HepG2 (cell line): Measurements from ENCODE around the gene POLE.

Experiments
- FOXA1 ChIP-seq, 2 experiments: fragments of 450-650 bp in 1 of 2; sonication (generic) in 1 of 2; formaldehyde crosslinking in 1 of 2; IDR thresholded peaks; 2 replicates each; pipeline versions ENCODE4 v1.4.0 to v1.6.1; 2016 to 2020; ENCODE audit warnings: missing genetic modification reagents in 1 of 2
- HDAC6 ChIP-seq: fragments of 200-600 bp; sonication (generic); IDR thresholded peaks from 2 replicates; pipeline ENCODE4 v1.7.0; 2017; ENCODE audit warnings: mild to moderate bottlenecking, antibody characterized with exemption, low read length, low read depth
- TCF7L2 ChIP-seq: IDR thresholded peaks from 2 replicates; pipeline ENCODE4 v1.6.1; 2011; ENCODE audit warnings: mild to moderate bottlenecking, low read depth, low read length, moderate library complexity
- ZBTB1 ChIP-seq: sonication (generic); formaldehyde crosslinking; IDR thresholded peaks from 2 replicates; pipeline ENCODE4 v1.4.0; 2020; ENCODE audit warnings: missing genetic modification reagents, borderline replicate concordance
- ZNF501 ChIP-seq: sonication (generic); formaldehyde crosslinking; IDR thresholded peaks from 2 replicates; pipeline ENCODE4 v1.5.1; 2020; ENCODE audit warnings: mild to moderate bottlenecking, moderate library complexity, missing genetic modification reagents
- ZNF614 ChIP-seq: IDR thresholded peaks from 2 replicates; pipeline ENCODE4 v1.6.1; 2018; ENCODE audit warnings: missing biosample characterization, missing genetic modification reagents, inconsistent platforms, borderline replicate concordance
- TF ChIP-seq, protein P1 (sequence below): sonication (generic); formaldehyde crosslinking; IDR thresholded peaks from 2 replicates; pipeline ENCODE4 v1.5.0; 2020; ENCODE audit warnings: mild to moderate bottlenecking, missing genetic modification reagents, moderate library complexity

DNA sequence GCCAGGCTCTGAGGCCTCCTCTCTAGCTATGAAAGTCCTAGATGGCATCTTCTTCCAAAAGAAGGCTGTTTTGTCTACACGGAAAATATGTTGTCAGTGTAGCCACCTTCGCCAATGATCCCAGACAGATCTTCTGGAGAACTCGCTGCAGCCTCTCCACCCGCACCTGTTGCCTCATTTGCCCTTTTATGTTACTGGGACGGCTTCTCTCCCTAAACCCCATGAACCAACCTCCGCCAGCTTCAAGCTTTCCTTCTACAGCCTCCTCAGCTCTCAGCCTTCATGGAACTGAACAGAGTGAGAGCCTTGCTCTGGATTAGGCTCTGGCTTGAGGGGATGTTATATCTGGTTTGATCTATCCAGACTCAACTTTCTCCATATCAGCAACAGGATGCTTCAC is 57.8 kb downstream of the POLE start:
- TF ChIP-seq ZNF501 (CRISPR knock-in tag) = no peak
- TF ChIP-seq FOXA1 (IDR thresholded peaks at IDR 0.05) = no peak
- TF ChIP-seq FOXA1 (CRISPR knock-in tag; IDR thresholded peaks at IDR 0.05) = no peak
- TF ChIP-seq ZBTB1 (CRISPR knock-in tag) = no peak
- TF ChIP-seq, protein P1, sequence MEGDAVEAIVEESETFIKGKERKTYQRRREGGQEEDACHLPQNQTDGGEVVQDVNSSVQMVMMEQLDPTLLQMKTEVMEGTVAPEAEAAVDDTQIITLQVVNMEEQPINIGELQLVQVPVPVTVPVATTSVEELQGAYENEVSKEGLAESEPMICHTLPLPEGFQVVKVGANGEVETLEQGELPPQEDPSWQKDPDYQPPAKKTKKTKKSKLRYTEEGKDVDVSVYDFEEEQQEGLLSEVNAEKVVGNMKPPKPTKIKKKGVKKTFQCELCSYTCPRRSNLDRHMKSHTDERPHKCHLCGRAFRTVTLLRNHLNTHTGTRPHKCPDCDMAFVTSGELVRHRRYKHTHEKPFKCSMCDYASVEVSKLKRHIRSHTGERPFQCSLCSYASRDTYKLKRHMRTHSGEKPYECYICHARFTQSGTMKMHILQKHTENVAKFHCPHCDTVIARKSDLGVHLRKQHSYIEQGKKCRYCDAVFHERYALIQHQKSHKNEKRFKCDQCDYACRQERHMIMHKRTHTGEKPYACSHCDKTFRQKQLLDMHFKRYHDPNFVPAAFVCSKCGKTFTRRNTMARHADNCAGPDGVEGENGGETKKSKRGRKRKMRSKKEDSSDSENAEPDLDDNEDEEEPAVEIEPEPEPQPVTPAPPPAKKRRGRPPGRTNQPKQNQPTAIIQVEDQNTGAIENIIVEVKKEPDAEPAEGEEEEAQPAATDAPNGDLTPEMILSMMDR (CRISPR knock-in tag) = no peak
- TF ChIP-seq TCF7L2 = no peak
- no peak for TF ChIP-seq ZNF614 (CRISPR knock-in tag)
- TF ChIP-seq HDAC6 = no peak
